Measurements from ENCODE around the gene FREM1. TPM values are rescaled to one million over a fixed set of nuclear protein-coding genes. Genes with fewer than 3 reads are reported as not detected.

The FREM1 gene
- total and polyA plus RNA-seq, 2 experiments from 2014 or later, result 0.78 to 3.1 TPM

- no peak overlapping the region; the same call in 2 of the 3 replicates for H3K4me3 Mint-ChIP-seq
- H3K4me1 Mint-ChIP-seq, result peaks cover 35% of the 10 kb centered on the region
- H3K27me3 ChIP-seq (ENCODE audit: insufficient read depth), result no peaks in the 10 kb centered on the region
- peaks cover 4% of the 10 kb centered on the region; the same call in 1 of the 2 replicates for H3F3A ChIP-seq (replicated peaks; ENCODE audit: low read depth)
- H3K36me3 Mint-ChIP-seq (ENCODE audit: low read depth), result no peaks in the 10 kb centered on the region; the same call in 2 of the 3 replicates
- H3K27ac ChIP-seq (ENCODE audit: low read depth), result no peak overlapping the region
- no peak overlapping the region for H3K4me3 ChIP-seq
- no peaks in the 10 kb centered on the region for H3K9me2 ChIP-seq (ENCODE audit: insufficient read depth)
- H3K27me3 Mint-ChIP-seq (ENCODE audit: insufficient read depth, low read depth, poor library complexity), result no peaks in the 10 kb centered on the region
- TF ChIP-seq STAT1 (IDR thresholded peaks at IDR 0.05; ENCODE audit: unreplicated experiment), result no peak
- TF ChIP-seq CREB1 (CRISPR knock-in tag; IDR thresholded peaks at IDR 0.05; ENCODE audit: low read depth), result no peak
- TF ChIP-seq JUNB (IDR thresholded peaks at IDR 0.05; ENCODE audit: unreplicated experiment), result no peak
- no peak for TF ChIP-seq POLR2AphosphoS5 (IDR thresholded peaks at IDR 0.05; ENCODE audit: low read depth)
- TF ChIP-seq ZNF114 (CRISPR knock-in tag; IDR thresholded peaks at IDR 0.05), result no peak
- TF ChIP-seq, protein P1, sequence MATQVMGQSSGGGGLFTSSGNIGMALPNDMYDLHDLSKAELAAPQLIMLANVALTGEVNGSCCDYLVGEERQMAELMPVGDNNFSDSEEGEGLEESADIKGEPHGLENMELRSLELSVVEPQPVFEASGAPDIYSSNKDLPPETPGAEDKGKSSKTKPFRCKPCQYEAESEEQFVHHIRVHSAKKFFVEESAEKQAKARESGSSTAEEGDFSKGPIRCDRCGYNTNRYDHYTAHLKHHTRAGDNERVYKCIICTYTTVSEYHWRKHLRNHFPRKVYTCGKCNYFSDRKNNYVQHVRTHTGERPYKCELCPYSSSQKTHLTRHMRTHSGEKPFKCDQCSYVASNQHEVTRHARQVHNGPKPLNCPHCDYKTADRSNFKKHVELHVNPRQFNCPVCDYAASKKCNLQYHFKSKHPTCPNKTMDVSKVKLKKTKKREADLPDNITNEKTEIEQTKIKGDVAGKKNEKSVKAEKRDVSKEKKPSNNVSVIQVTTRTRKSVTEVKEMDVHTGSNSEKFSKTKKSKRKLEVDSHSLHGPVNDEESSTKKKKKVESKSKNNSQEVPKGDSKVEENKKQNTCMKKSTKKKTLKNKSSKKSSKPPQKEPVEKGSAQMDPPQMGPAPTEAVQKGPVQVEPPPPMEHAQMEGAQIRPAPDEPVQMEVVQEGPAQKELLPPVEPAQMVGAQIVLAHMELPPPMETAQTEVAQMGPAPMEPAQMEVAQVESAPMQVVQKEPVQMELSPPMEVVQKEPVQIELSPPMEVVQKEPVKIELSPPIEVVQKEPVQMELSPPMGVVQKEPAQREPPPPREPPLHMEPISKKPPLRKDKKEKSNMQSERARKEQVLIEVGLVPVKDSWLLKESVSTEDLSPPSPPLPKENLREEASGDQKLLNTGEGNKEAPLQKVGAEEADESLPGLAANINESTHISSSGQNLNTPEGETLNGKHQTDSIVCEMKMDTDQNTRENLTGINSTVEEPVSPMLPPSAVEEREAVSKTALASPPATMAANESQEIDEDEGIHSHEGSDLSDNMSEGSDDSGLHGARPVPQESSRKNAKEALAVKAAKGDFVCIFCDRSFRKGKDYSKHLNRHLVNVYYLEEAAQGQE (IDR thresholded peaks at IDR 0.05; ENCODE audit: unreplicated experiment), result no peak
- no peak for TF ChIP-seq ZNF331 (CRISPR knock-in tag; IDR thresholded peaks at IDR 0.05; ENCODE audit: low read depth)
- no peak for TF ChIP-seq NANOG (IDR thresholded peaks at IDR 0.05; ENCODE audit: borderline replicate concordance)
- no peak for TF ChIP-seq EZH2phosphoT487 (IDR thresholded peaks at IDR 0.05; ENCODE audit: unreplicated experiment)
- no peak for TF ChIP-seq EZH2 (IDR thresholded peaks at IDR 0.05; ENCODE audit: low read depth, unreplicated experiment)
- no peak overlapping the region for H2AFZ ChIP-seq
- H3K79me2 ChIP-seq (replicated peaks; ENCODE audit: insufficient read depth), result no peaks in the 10 kb centered on the region
- H3K4me2 ChIP-seq, result no peak overlapping the region; the same call in 1 of the 2 replicates
- no peaks in the 10 kb centered on the region for H4K20me1 ChIP-seq (replicated peaks; ENCODE audit: insufficient read depth)
- H3K36me3 ChIP-seq (ENCODE audit: insufficient read depth), result no peaks in the 10 kb centered on the region
- no peaks in the 10 kb centered on the region for H3K9me3 Mint-ChIP-seq
- ATAC-seq (no peak), DNase-seq (ENCODE audit: low spot score) (no peak)
- H3K4me1 ChIP-seq (ENCODE audit: insufficient read depth), result peaks cover 61% of the 10 kb centered on the region
- peak overlapping the region; percentile 87 for H3K27ac Mint-ChIP-seq
Measured at GRCh38 chr9:14906644-14907359, 3.4 kb downstream of the FREM1 start.

DNA sequence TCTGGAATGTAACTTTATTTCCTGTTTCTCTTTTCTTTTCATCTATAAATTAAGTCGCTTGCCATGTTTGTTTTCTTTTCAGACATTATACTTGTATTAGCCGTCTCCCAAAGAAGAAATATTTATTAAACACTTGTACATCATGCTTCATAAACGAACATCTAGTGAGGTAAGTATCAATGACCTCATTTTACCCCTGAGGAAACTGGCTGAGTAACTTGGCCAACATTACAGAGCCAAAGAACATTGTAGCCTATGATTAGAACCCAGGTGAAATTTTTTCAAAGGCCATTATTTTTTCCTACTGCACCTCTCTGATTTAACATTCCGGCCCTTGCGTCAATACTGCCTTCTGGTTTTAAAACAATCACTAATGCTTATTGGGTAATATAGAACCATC is 4.2 kb downstream of the FREM1 start:
- no peak overlapping the region for H3K4me3 ChIP-seq
- Mint-ChIP-seq H3K27ac (peak overlapping the region; percentile 68; the same call in 1 of the 2 replicates), H3K4me3 (no peak overlapping the region), H3K4me1 (peaks cover 37% of the 10 kb centered on the region), H3K9me3 (no peaks in the 10 kb centered on the region), H3K27me3 (ENCODE audit: insufficient read depth, low read depth, poor library complexity) (no peaks in the 10 kb centered on the region), H3K36me3 (ENCODE audit: low read depth) (no peaks in the 10 kb centered on the region; the same call in 2 of the 3 replicates)
- H3K79me2 ChIP-seq (replicated peaks; ENCODE audit: insufficient read depth), result no peaks in the 10 kb centered on the region
- peaks cover 4% of the 10 kb centered on the region; the same call in 1 of the 2 replicates for H3F3A ChIP-seq (replicated peaks; ENCODE audit: low read depth)
- no peak overlapping the region for H3K4me2 ChIP-seq
- no peaks in the 10 kb centered on the region for H3K9me2 ChIP-seq (ENCODE audit: insufficient read depth)
- no peak for ATAC-seq
- H3K27ac ChIP-seq (ENCODE audit: low read depth), result no peak overlapping the region
- DNase-seq (ENCODE audit: low spot score), result no peak
- peaks cover 57% of the 10 kb centered on the region for H3K4me1 ChIP-seq (ENCODE audit: insufficient read depth)
- no peaks in the 10 kb centered on the region for H4K20me1 ChIP-seq (replicated peaks; ENCODE audit: insufficient read depth)
- no peaks in the 10 kb centered on the region for H3K36me3 ChIP-seq (ENCODE audit: insufficient read depth)
- no peaks in the 10 kb centered on the region for H3K27me3 ChIP-seq (ENCODE audit: insufficient read depth)
- no peak overlapping the region for H2AFZ ChIP-seq
- no peak for TF ChIP-seq POLR2AphosphoS5 (IDR thresholded peaks at IDR 0.05; ENCODE audit: low read depth)
- TF ChIP-seq STAT1 (IDR thresholded peaks at IDR 0.05; ENCODE audit: unreplicated experiment), result no peak
- TF ChIP-seq ZNF114 (CRISPR knock-in tag; IDR thresholded peaks at IDR 0.05), result no peak
- no peak for TF ChIP-seq ZNF331 (CRISPR knock-in tag; IDR thresholded peaks at IDR 0.05; ENCODE audit: low read depth)
- no peak for TF ChIP-seq EZH2 (IDR thresholded peaks at IDR 0.05; ENCODE audit: low read depth, unreplicated experiment)
- TF ChIP-seq EZH2phosphoT487 (IDR thresholded peaks at IDR 0.05; ENCODE audit: unreplicated experiment), result no peak
- no peak for TF ChIP-seq CREB1 (CRISPR knock-in tag; IDR thresholded peaks at IDR 0.05; ENCODE audit: low read depth)
- TF ChIP-seq NANOG (IDR thresholded peaks at IDR 0.05; ENCODE audit: borderline replicate concordance), result no peak
- no peak for TF ChIP-seq CTCF (conservative IDR thresholded peaks at IDR 0.05; ENCODE audit: low read depth in 2 of 2)
- TF ChIP-seq, protein P2, sequence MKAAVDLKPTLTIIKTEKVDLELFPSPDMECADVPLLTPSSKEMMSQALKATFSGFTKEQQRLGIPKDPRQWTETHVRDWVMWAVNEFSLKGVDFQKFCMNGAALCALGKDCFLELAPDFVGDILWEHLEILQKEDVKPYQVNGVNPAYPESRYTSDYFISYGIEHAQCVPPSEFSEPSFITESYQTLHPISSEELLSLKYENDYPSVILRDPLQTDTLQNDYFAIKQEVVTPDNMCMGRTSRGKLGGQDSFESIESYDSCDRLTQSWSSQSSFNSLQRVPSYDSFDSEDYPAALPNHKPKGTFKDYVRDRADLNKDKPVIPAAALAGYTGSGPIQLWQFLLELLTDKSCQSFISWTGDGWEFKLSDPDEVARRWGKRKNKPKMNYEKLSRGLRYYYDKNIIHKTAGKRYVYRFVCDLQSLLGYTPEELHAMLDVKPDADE (IDR thresholded peaks at IDR 0.05), result no peak
